ENCODE measurements around the gene DAB2IP.

DNA sequence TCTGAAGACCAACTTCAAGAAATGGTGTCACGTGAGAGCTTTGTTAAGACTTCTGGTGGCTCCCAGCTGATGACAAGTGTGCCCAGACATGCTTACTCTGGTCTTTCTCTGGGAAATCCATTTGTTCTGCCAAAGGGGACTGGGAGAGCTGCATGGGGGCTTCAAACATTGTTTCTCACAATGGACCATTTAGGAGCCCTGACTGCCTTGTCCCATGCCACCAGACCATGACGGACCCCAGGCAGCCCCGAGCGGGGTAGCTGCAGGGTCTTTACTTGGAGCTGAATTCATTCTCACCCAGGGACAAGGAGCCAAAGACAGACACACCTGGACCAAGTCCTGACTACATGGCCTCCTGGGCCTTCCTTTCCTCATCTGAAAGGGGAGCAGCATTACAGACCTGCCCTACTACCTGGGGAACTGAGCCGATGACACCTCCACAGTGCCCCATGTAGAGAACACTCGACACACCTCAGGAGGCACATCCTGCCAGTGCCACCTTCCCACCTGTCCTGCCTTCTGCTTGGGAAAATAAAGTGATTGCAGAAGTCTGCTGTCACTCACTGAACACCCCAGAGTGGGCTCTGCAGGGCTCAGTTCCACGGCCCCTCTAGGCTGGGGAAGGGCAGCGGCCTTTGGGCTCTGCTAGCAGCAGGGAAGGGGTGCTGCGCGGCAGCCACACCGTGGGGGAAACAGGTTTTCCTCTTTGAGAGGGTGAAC lies 169.0 kb downstream of the DAB2IP start:
- TF ChIP-seq CTCF (IDR thresholded peaks at IDR 0.05; ENCODE audit: low read depth, low read length) (no peak), EZH2phosphoT487 (IDR thresholded peaks at IDR 0.05; ENCODE audit: low read depth) (no peak)

Data from OCI-LY3 (cell line).